Adrenal gland (tissue), 5 donors: ENCODE data around the gene CD101.

Source experiments
- POLR2A ChIP-seq, 2 donors: fragments of 450-650 bp; IDR thresholded peaks; one replicate each; pipeline ENCODE4 v1.6.1; 2017; ENCODE audit warnings: antibody characterized with exemption in 2 of 2, mild to moderate bottlenecking in 2 of 2, moderate library complexity in 1 of 2
- TF ChIP-seq, protein P1 (sequence below), 6 experiments: fragments of 450-650 bp in 4 of 6; fragments of 200-600 bp in 2 of 6; sonication (generic) in 1 of 6; IDR thresholded peaks; 1 replicate in 5 of 6; 2 replicates in 1 of 6; pipeline versions ENCODE4 v1.5.1 to v1.8.0; 2016 to 2021; ENCODE audit warnings: antibody characterized with exemption in 6 of 6, mild to moderate bottlenecking in 2 of 6, moderate library complexity in 1 of 6
- donor health status: DM: no; HTN: no; CAD: no.

DNA sequence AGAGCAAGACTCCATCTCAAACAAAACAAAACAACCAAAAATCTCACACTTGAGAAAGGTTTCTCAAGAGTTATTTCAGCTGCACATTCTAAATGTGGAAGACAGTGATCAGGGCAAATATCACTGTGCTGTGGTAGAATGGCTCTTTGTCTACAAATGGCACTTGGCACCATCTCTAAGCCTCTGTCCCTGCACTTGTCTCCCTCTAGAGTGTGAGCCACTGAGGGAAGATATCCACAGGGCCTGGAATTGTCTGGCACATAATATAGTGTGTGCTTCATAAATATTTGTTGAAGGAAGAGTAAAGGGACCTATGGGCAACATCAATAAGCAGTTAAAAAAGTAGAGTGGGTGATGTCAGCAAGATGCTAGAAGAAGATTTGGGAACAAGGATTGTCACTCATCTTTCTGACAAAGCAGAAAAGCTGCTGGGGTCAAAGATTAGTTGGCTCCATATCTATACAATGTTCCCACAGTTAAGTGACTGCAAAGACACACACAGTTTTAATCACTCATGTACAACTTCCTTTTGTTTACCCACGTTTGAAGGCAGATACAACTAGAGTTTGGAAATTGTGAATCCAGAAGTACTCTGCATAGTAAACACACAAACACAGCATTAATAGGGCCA, 19.1 kb downstream of the CD101 start:
- TF ChIP-seq, protein P1, sequence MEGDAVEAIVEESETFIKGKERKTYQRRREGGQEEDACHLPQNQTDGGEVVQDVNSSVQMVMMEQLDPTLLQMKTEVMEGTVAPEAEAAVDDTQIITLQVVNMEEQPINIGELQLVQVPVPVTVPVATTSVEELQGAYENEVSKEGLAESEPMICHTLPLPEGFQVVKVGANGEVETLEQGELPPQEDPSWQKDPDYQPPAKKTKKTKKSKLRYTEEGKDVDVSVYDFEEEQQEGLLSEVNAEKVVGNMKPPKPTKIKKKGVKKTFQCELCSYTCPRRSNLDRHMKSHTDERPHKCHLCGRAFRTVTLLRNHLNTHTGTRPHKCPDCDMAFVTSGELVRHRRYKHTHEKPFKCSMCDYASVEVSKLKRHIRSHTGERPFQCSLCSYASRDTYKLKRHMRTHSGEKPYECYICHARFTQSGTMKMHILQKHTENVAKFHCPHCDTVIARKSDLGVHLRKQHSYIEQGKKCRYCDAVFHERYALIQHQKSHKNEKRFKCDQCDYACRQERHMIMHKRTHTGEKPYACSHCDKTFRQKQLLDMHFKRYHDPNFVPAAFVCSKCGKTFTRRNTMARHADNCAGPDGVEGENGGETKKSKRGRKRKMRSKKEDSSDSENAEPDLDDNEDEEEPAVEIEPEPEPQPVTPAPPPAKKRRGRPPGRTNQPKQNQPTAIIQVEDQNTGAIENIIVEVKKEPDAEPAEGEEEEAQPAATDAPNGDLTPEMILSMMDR (IDR thresholded peaks at IDR 0.05): no peak
- TF ChIP-seq POLR2A (IDR thresholded peaks at IDR 0.05): no peak
